Measurements from ENCODE around the gene FOXN3.

DNA sequence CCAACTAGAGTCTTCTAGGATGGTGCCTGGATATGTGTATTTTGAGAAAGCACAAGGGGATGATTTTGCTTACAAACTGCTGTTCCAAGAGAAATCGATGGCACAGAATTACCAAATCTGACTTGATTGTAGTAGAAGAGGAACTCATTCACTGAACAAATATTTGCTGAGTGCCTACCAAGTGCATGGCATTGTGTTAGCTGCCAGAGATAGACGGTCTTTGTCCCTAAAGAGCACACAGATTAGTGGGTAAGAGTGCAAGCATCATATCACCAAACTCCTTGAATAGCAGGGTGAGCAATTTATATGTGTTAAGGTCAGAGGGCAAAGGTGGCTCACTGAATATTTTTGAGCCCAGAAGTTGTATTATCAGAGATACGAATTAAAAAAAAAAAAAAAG, 3.5 kb upstream of the FOXN3 start:
- TF ChIP-seq, protein P1, sequence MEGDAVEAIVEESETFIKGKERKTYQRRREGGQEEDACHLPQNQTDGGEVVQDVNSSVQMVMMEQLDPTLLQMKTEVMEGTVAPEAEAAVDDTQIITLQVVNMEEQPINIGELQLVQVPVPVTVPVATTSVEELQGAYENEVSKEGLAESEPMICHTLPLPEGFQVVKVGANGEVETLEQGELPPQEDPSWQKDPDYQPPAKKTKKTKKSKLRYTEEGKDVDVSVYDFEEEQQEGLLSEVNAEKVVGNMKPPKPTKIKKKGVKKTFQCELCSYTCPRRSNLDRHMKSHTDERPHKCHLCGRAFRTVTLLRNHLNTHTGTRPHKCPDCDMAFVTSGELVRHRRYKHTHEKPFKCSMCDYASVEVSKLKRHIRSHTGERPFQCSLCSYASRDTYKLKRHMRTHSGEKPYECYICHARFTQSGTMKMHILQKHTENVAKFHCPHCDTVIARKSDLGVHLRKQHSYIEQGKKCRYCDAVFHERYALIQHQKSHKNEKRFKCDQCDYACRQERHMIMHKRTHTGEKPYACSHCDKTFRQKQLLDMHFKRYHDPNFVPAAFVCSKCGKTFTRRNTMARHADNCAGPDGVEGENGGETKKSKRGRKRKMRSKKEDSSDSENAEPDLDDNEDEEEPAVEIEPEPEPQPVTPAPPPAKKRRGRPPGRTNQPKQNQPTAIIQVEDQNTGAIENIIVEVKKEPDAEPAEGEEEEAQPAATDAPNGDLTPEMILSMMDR (IDR thresholded peaks at IDR 0.05 in 8 of 11, conservative IDR thresholded peaks at IDR 0.05 in 3 of 11): no peak
- no peak for TF ChIP-seq POLR2A (IDR thresholded peaks at IDR 0.05)
